Astrocyte (in vitro differentiated cells and primary cell): ENCODE results near the gene MCF2L. TPM values are rescaled to one million over a fixed set of nuclear protein-coding genes. Genes with fewer than 3 reads are reported as not detected.
A peak's percentile ranks its signal among the peaks of the same experiment; 100 is the strongest.

Source experiments
- DNase-seq: peaks from one replicate; pipeline ENCODE4 v3.0.0-alpha.2; 2010; ENCODE audit warnings: low read depth
- FAIRE-seq: peaks from 2 replicates; lab custom pipeline; 2011; peaks lifted over from hg19 to GRCh38; lab: Jason Lieb, UNC
- H2AFZ ChIP-seq: 2 replicates; pipeline ENCODE4 v1.6.0; 2012; ENCODE audit warnings: low read depth, low read length, inconsistent platforms
- H3K27ac ChIP-seq: 2 replicates; pipeline ENCODE4 v1.5.1; 2011; ENCODE audit warnings: low read depth, low read length, inconsistent platforms
- H3K27me3 ChIP-seq: 2 replicates; pipeline ENCODE4 v1.6.0; 2011; ENCODE audit warnings: low read length, inconsistent platforms; ENCODE audit not compliant: insufficient read depth
- H3K36me3 ChIP-seq: 2 replicates; pipeline ENCODE4 v1.5.1; 2011; ENCODE audit warnings: low read length, inconsistent platforms; ENCODE audit not compliant: insufficient read depth
- H3K4me1 ChIP-seq: 2 replicates; pipeline ENCODE4 v1.5.1; 2011; ENCODE audit warnings: low read length, inconsistent platforms; ENCODE audit not compliant: insufficient read depth
- H3K4me2 ChIP-seq: 2 replicates; pipeline ENCODE4 v1.6.0; 2012; ENCODE audit warnings: low read length, inconsistent platforms
- H3K4me3 ChIP-seq: 2 replicates; pipeline ENCODE4 v1.5.1; 2011; ENCODE audit warnings: low read depth, mild to moderate bottlenecking, low read length, inconsistent platforms; ENCODE audit not compliant: insufficient read depth
- H3K79me2 ChIP-seq: 2 replicates; pipeline ENCODE4 v1.6.0; 2012; ENCODE audit warnings: mild to moderate bottlenecking, low read length, inconsistent platforms; ENCODE audit not compliant: insufficient read depth
- H3K9ac ChIP-seq: 2 replicates; pipeline ENCODE4 v1.6.0; 2012; ENCODE audit warnings: mild to moderate bottlenecking, low read length, inconsistent platforms
- H3K9me3 ChIP-seq: 2 replicates; pipeline ENCODE4 v1.5.1; 2012; ENCODE audit warnings: low read depth, mild to moderate bottlenecking, low read length, inconsistent platforms; ENCODE audit not compliant: insufficient read depth
- H4K20me1 ChIP-seq: 2 replicates; pipeline ENCODE4 v1.6.0; 2012; ENCODE audit warnings: low read length, inconsistent platforms; ENCODE audit not compliant: insufficient read depth
- H3K27ac Mint-ChIP-seq: one replicate; pipeline ENCODE4 v1.8.0; 2021; ENCODE audit warnings: mild to moderate bottlenecking, mixed read lengths; ENCODE audit not compliant: unreplicated experiment
- H3K27me3 Mint-ChIP-seq: one replicate; pipeline ENCODE4 v1.8.0; 2021; ENCODE audit warnings: low read depth, mixed read lengths; ENCODE audit not compliant: unreplicated experiment
- H3K36me3 Mint-ChIP-seq: one replicate; pipeline ENCODE4 v1.8.0; 2021; ENCODE audit warnings: low read depth, mixed read lengths; ENCODE audit not compliant: unreplicated experiment
- H3K4me1 Mint-ChIP-seq: one replicate; pipeline ENCODE4 v1.8.0; 2021; ENCODE audit warnings: low read depth, mixed read lengths; ENCODE audit not compliant: unreplicated experiment
- H3K4me3 Mint-ChIP-seq: one replicate; pipeline ENCODE4 v1.8.0; 2021; ENCODE audit warnings: mild to moderate bottlenecking, moderate library complexity, mixed read lengths; ENCODE audit not compliant: unreplicated experiment
- H3K9me3 Mint-ChIP-seq: one replicate; pipeline ENCODE4 v1.8.0; 2021; ENCODE audit warnings: mild to moderate bottlenecking, mixed read lengths; ENCODE audit not compliant: unreplicated experiment
- EZH2 ChIP-seq: IDR thresholded peaks from 2 replicates; pipeline ENCODE4 v1.6.1; 2012; ENCODE audit warnings: mild to moderate bottlenecking, low read length, inconsistent platforms; ENCODE audit not compliant: insufficient read depth
- total RNA-seq: library from RNA; stranded (reverse); gene quantifications from 2 replicates; pipeline ENCODE4 v1.2.1, GENCODE V29; 2021
- TF ChIP-seq, protein P1 (sequence below): IDR thresholded peaks from 2 replicates; pipeline ENCODE4 v1.5.1; 2011; ENCODE audit warnings: low read depth, mild to moderate bottlenecking, inconsistent platforms, low read length, moderate library complexity; ENCODE audit not compliant: insufficient read depth

Gene MCF2L
- total RNA-seq, 1 donor from 2014 or later: 3.4 TPM

DNA sequence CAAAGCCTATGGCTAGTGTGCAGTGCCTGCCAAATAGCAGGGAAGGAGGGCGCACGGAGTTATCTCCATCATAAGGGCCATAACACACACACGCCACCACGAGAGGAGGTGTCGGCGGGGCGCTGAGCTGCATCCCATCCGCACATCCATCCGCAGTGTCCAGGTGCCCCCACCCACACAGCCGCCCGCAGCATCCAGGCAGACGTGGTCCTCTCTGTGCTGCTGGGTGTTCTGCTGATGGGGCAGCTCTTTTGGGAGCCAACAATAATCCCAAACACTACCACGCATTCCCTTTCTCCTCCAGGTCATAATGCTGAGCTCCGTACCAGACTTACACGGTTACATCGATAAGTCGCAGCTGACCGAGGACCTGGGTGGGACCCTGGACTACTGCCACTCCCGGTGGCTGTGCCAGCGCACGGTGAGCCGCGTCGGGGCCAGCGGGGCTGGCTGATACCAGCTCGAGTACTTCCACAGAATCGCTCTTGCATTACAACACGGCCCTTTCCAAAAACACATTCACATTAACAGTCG lies 95.1 kb downstream of the MCF2L start:
- H4K20me1 ChIP-seq: no peaks in the 10 kb centered on the region
- H3K4me3 Mint-ChIP-seq: no peak overlapping the region
- H3K27ac ChIP-seq: no peak overlapping the region
- H3K4me2 ChIP-seq: peak overlapping the region; percentile 69
- H3K27me3 Mint-ChIP-seq: peaks cover 6% of the 10 kb centered on the region
- H2AFZ ChIP-seq: peak overlapping the region; percentile 29
- H3K4me3 ChIP-seq: peak overlapping the region; percentile 28
- H3K27ac Mint-ChIP-seq: no peak overlapping the region
- H3K36me3 Mint-ChIP-seq: no peaks in the 10 kb centered on the region
- TF ChIP-seq, protein P1, sequence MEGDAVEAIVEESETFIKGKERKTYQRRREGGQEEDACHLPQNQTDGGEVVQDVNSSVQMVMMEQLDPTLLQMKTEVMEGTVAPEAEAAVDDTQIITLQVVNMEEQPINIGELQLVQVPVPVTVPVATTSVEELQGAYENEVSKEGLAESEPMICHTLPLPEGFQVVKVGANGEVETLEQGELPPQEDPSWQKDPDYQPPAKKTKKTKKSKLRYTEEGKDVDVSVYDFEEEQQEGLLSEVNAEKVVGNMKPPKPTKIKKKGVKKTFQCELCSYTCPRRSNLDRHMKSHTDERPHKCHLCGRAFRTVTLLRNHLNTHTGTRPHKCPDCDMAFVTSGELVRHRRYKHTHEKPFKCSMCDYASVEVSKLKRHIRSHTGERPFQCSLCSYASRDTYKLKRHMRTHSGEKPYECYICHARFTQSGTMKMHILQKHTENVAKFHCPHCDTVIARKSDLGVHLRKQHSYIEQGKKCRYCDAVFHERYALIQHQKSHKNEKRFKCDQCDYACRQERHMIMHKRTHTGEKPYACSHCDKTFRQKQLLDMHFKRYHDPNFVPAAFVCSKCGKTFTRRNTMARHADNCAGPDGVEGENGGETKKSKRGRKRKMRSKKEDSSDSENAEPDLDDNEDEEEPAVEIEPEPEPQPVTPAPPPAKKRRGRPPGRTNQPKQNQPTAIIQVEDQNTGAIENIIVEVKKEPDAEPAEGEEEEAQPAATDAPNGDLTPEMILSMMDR: no peak
- no peak for TF ChIP-seq EZH2
- peaks cover 3% of the 10 kb centered on the region for H3K4me1 ChIP-seq
- FAIRE-seq: no peak
- no peak for DNase-seq
- H3K79me2 ChIP-seq: no peaks in the 10 kb centered on the region
- H3K9me3 ChIP-seq: no peaks in the 10 kb centered on the region
- no peaks in the 10 kb centered on the region for H3K9me3 Mint-ChIP-seq
- H3K27me3 ChIP-seq: no peaks in the 10 kb centered on the region
- no peaks in the 10 kb centered on the region for H3K36me3 ChIP-seq
- peaks cover 6% of the 10 kb centered on the region for H3K4me1 Mint-ChIP-seq
- H3K9ac ChIP-seq: no peak overlapping the region

DNA sequence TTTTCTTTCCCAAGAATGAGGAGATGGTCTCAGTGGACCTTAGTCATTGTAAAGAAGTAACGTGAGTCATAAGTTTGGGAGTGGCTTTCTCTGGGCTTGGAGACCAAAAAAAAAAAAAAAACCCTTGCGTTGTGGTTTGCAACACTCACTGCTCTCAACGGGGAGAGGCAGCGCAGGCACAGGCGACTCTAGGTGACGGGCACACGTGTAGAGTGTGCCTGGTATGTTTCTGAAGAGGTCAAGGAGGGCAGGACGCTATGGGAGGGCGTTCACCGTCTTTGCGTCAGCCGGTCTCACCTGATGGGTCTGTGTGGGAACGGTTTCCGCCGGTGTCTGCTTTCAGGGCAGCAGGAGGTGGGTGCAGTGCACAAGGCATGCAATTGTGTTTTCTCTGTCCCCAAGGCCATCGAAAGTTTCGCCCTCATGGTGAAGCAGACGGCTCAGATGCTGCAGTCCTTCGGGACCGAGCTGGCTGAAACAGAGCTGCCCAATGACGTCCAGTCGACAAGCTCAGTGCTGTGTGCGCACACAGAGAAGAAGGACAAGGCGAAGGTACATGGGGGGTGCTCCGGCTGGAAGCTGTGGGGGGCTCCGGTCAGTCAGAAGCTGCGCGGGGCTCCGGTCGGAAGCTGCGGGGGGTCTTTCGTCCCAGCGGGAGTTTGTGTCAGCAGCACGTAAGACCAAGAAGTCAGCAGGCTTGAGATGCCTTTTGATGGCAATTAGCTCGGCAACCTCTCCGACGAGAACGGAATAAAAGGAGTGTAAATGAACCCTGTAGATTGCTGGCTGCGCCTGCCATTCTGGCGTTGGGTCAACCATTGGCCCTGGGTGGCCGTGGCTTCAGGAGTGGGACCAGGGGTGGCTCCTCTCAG lies 95.8 kb downstream of the MCF2L start:
- no peak overlapping the region for H3K27ac Mint-ChIP-seq
- Histone ChIP-seq H3K79me2 (no peaks in the 10 kb centered on the region), H2AFZ (peak overlapping the region; percentile 52), H3K36me3 (no peaks in the 10 kb centered on the region), H3K27ac (peak overlapping the region; percentile 11), H4K20me1 (no peaks in the 10 kb centered on the region), H3K4me3 (peak overlapping the region; percentile 28), H3K9ac (peak overlapping the region; percentile 50), H3K27me3 (no peaks in the 10 kb centered on the region), H3K4me2 (peak overlapping the region; percentile 69), H3K9me3 (no peaks in the 10 kb centered on the region), H3K4me1 (peaks cover 3% of the 10 kb centered on the region)
- TF ChIP-seq EZH2: no peak
- TF ChIP-seq, protein P1: no peak
- H3K9me3 Mint-ChIP-seq: no peaks in the 10 kb centered on the region
- H3K36me3 Mint-ChIP-seq: no peaks in the 10 kb centered on the region
- H3K4me1 Mint-ChIP-seq: peaks cover 6% of the 10 kb centered on the region
- peaks cover 6% of the 10 kb centered on the region for H3K27me3 Mint-ChIP-seq
- no peak overlapping the region for H3K4me3 Mint-ChIP-seq
- peak; percentile 66 for DNase-seq
- no peak for FAIRE-seq
